Airway epithelial cell (primary cell): ENCODE measurements around the gene TMEM203. TPM values are rescaled to one million over a fixed set of nuclear protein-coding genes. Genes with fewer than 3 reads are reported as not detected.

Experiments
- total RNA-seq: library from RNA; depleted of rRNA; stranded (reverse); fragments of >200 nt; gene quantifications from 2 replicates; pipeline ENCODE4 v1.2.3, GENCODE V29; 2015

Gene TMEM203
- total RNA-seq, 1 donor from 2014 or later: 43.2 TPM

Other genes starting within 250 kb of the TMEM203 start
- gene PTGDS, start 228.1 kb downstream of the TMEM203 start, total RNA-seq: not detected in 2 replicates
- gene LCNL1, start 222.7 kb downstream of the TMEM203 start, total RNA-seq: not detected in 2 replicates
- 50.9 and 69.2 TPM in 2 replicates for gene PAXX, start 213.2 kb downstream of the TMEM203 start, total RNA-seq
- gene CLIC3, start 209.1 kb downstream of the TMEM203 start, total RNA-seq: 179 and 203 TPM in 2 replicates
- 11.9 and 15.6 TPM in 2 replicates for gene ABCA2, start 177.4 kb downstream of the TMEM203 start, total RNA-seq
- not detected in 2 replicates for gene FUT7, start 173.6 kb downstream of the TMEM203 start, total RNA-seq
- gene NPDC1, start 159.5 kb downstream of the TMEM203 start, total RNA-seq: 36.7 and 39.0 TPM in 2 replicates
- 1.1 and 1.4 TPM in 2 replicates for gene ENTPD2, start 151.6 kb downstream of the TMEM203 start, total RNA-seq
- 31.6 and 31.9 TPM in 2 replicates for gene SAPCD2, start 135.1 kb downstream of the TMEM203 start, total RNA-seq
- gene UAP1L1, start 128.1 kb downstream of the TMEM203 start, total RNA-seq: 2.7 and 4.0 TPM in 2 replicates
- gene MAN1B1, start 118.7 kb downstream of the TMEM203 start, total RNA-seq: 59.0 and 62.8 TPM in 2 replicates
- 52.1 and 52.4 TPM in 2 replicates for gene DPP7, start 90.9 kb downstream of the TMEM203 start, total RNA-seq
- gene GRIN1, start 66.5 kb downstream of the TMEM203 start, total RNA-seq: 0.14 and 0.42 TPM in 2 replicates
- 0.35 and 0.70 TPM in 2 replicates for gene LRRC26, start 35.6 kb downstream of the TMEM203 start, total RNA-seq
- gene TMEM210, start 33.6 kb downstream of the TMEM203 start, total RNA-seq: not detected in 2 replicates
- 14.7 and 15.9 TPM in 2 replicates for gene ANAPC2, start 17.1 kb downstream of the TMEM203 start, total RNA-seq
- gene SSNA1, start 17.0 kb downstream of the TMEM203 start, total RNA-seq: 119 and 122 TPM in 2 replicates
- 11.4 and 12.5 TPM in 2 replicates for gene TPRN, start 4.9 kb downstream of the TMEM203 start, total RNA-seq
- 9.2 and 12.6 TPM in 2 replicates for gene NDOR1, start 52 bp upstream of the TMEM203 start, total RNA-seq
- gene RNF208, start 16.6 kb upstream of the TMEM203 start, total RNA-seq: 0.70 and 1.5 TPM in 2 replicates
- gene CYSRT1, start 19.5 kb upstream of the TMEM203 start, total RNA-seq: 17.3 and 19.3 TPM in 2 replicates
- gene RNF224, start 21.9 kb upstream of the TMEM203 start, total RNA-seq: 0.35 and 0.70 TPM in 2 replicates
- 0.14 TPM in 1 of 2 replicates, not detected in the other for gene SLC34A3, start 25.3 kb upstream of the TMEM203 start, total RNA-seq
- gene TUBB4B, start 35.6 kb upstream of the TMEM203 start, total RNA-seq: 738 and 813 TPM in 2 replicates
- gene STPG3, start 45.6 kb upstream of the TMEM203 start, total RNA-seq: not detected in 2 replicates
- gene NELFB, start 49.7 kb upstream of the TMEM203 start, total RNA-seq: 47.5 and 54.2 TPM in 2 replicates
- gene TOR4A, start 72.1 kb upstream of the TMEM203 start, total RNA-seq: 44.0 and 48.1 TPM in 2 replicates
- 14.6 and 30.0 TPM in 2 replicates for gene NRARP, start 96.6 kb upstream of the TMEM203 start, total RNA-seq
- gene EXD3, start 217.5 kb upstream of the TMEM203 start, total RNA-seq: 9.1 and 14.1 TPM in 2 replicates
- gene NOXA1, start 217.7 kb upstream of the TMEM203 start, total RNA-seq: 0.65 and 0.92 TPM in 2 replicates
- not detected in 2 replicates for gene ENTPD8, start 235.7 kb upstream of the TMEM203 start, total RNA-seq